ENCODE data around the gene CLPTM1L.

The CLPTM1L gene

GRCh38 chr5:1351156-1351555 lies 6.3 kb upstream of the CLPTM1L start:
- no peak for TF ChIP-seq ZFX (IDR thresholded peaks at IDR 0.05; ENCODE audit: borderline replicate concordance)
- TF ChIP-seq CTCF (IDR thresholded peaks at IDR 0.05) = no peak

GRCh38 chr5:1349246-1349645 lies 4.3 kb upstream of the CLPTM1L start:
- H3K27ac ChIP-seq = no peak overlapping the region
- TF ChIP-seq CTCF (IDR thresholded peaks at IDR 0.05) (peak; percentile 20; the same call in 1 of the 2 replicates), ZFX (IDR thresholded peaks at IDR 0.05; ENCODE audit: borderline replicate concordance) (no peak)

More at GRCh38 chr5:1351156-1351555, 6.3 kb upstream of the CLPTM1L start:
- H3K27ac ChIP-seq = no peak overlapping the region

- no peak overlapping the region for H3K27ac ChIP-seq
- TF ChIP-seq CTCF (IDR thresholded peaks at IDR 0.05) (no peak), ZFX (IDR thresholded peaks at IDR 0.05; ENCODE audit: borderline replicate concordance) (no peak)
Measured at GRCh38 chr5:1348986-1349245, 4.0 kb upstream of the CLPTM1L start.

- TF ChIP-seq CTCF (IDR thresholded peaks at IDR 0.05) = no peak
- TF ChIP-seq ZFX (IDR thresholded peaks at IDR 0.05; ENCODE audit: borderline replicate concordance) = no peak
- H3K27ac ChIP-seq = no peak overlapping the region
Measured at GRCh38 chr5:1347571-1347970, 2.7 kb upstream of the CLPTM1L start.

- no peak for TF ChIP-seq CTCF (IDR thresholded peaks at IDR 0.05)
- TF ChIP-seq ZFX (IDR thresholded peaks at IDR 0.05; ENCODE audit: borderline replicate concordance) = no peak
- H3K27ac ChIP-seq = no peak overlapping the region
Measured at GRCh38 chr5:1346627-1347440, 1.9 kb upstream of the CLPTM1L start.

- TF ChIP-seq ZFX (IDR thresholded peaks at IDR 0.05; ENCODE audit: borderline replicate concordance) (no peak), CTCF (IDR thresholded peaks at IDR 0.05) (no peak)
- H3K27ac ChIP-seq = no peak overlapping the region
Measured at GRCh38 chr5:1345876-1346626, 1.2 kb upstream of the CLPTM1L start.
